A549 (cell line): ENCODE results near the gene MARCO. TPM values are rescaled to one million over a fixed set of nuclear protein-coding genes. Genes with fewer than 3 reads are reported as not detected.

ENCODE experiments used
- ATAC-seq, 2 experiments: fragments of 200-7000 bp in 1 of 2; fragments of >200 bp in 1 of 2; cut with Nextera tagmentation in 1 of 2; cut with Tn5 transposase in 1 of 2; 3 replicates each; pipeline versions ENCODE4 v1.8.0 to v1.9.1; 2018 to 2020; ENCODE audit warnings: mild to moderate bottlenecking in 1 of 2, moderate library complexity in 1 of 2
- CTCF ChIA-PET: fragments of 300-600 bp; sonication (Branson Sonifier 250); formaldehyde crosslinking; extraction: SDS; loops from one replicate; lab custom pipeline; 2021; ENCODE audit warnings: antibody characterized with exemption, inconsistent platforms; lab: Yijun Ruan, JAX
- POLR2A ChIA-PET: fragments of 350-600 bp; formaldehyde crosslinking; extraction: SDS; loops from one replicate; lab custom pipeline; 2021; ENCODE audit warnings: antibody characterized with exemption, inconsistent platforms; lab: Yijun Ruan, JAX
- DNase-seq, 2 experiments: peaks; one replicate each; pipeline versions ENCODE4 v3.0.0 to v3.0.0-alpha.2; 2011 to 2016; ENCODE audit warnings: low read depth in 1 of 2, low spot score in 1 of 2
- FAIRE-seq: peaks from 2 replicates; lab custom pipeline; 2011; peaks lifted over from hg19 to GRCh38; lab: Jason Lieb, UNC
- H3K27ac ChIP-seq, 2 experiments: fragments of >200 bp; sonication (Bioruptor Twin); formaldehyde crosslinking; 3 replicates each; pipeline ENCODE4 v1.5.1; 2016 to 2017
- H3K4me1 ChIP-seq: fragments of >200 bp; sonication (Bioruptor Twin); formaldehyde crosslinking; 3 replicates; pipeline ENCODE4 v1.6.1; 2016
- H3K4me2 ChIP-seq: fragments of >200 bp; sonication (Bioruptor Twin); formaldehyde crosslinking; 3 replicates; pipeline ENCODE4 v1.6.1; 2016
- H3K4me3 ChIP-seq: fragments of >200 bp; sonication (Bioruptor Twin); formaldehyde crosslinking; 3 replicates; pipeline ENCODE4 v1.5.1; 2016
- H3K9me3 ChIP-seq: fragments of >200 bp; sonication (Bioruptor Twin); formaldehyde crosslinking; 3 replicates; pipeline ENCODE4 v1.6.1; 2016
- FOXS1 ChIP-seq: fragments of 250-450 bp; sonication (Bioruptor Pico); IDR thresholded peaks from 2 replicates; pipeline ENCODE4 v1.5.0; 2020; ENCODE audit warnings: mild to moderate bottlenecking, moderate library complexity
- HMGXB4 ChIP-seq: fragments of 250-450 bp; sonication (Bioruptor Pico); IDR thresholded peaks from 2 replicates; pipeline ENCODE4 v1.5.0; 2021; ENCODE audit warnings: mild to moderate bottlenecking, moderate library complexity, borderline replicate concordance
- HOXB13 ChIP-seq: fragments of 250-450 bp; sonication (Bioruptor Pico); IDR thresholded peaks from 2 replicates; pipeline ENCODE4 v1.5.0; 2020; ENCODE audit warnings: low read depth, mild to moderate bottlenecking, moderate library complexity
- HOXB5 ChIP-seq: fragments of 250-450 bp; sonication (Bioruptor Pico); IDR thresholded peaks from 2 replicates; pipeline ENCODE4 v1.5.0; 2020; ENCODE audit warnings: mild to moderate bottlenecking, moderate library complexity
- KDM5A ChIP-seq: fragments of 200-600 bp; sonication (generic); IDR thresholded peaks from 2 replicates; pipeline ENCODE4 v1.6.1; 2016; ENCODE audit warnings: antibody characterized with exemption, mild to moderate bottlenecking
- MAX ChIP-seq: IDR thresholded peaks from 2 replicates; pipeline ENCODE4 v1.6.1; 2012
- RARB ChIP-seq: fragments of 250-450 bp; sonication (Bioruptor Pico); IDR thresholded peaks from 2 replicates; pipeline ENCODE4 v1.8.0; 2021; ENCODE audit warnings: mild to moderate bottlenecking, moderate library complexity
- RCOR1 ChIP-seq: fragments of 150-350 bp; IDR thresholded peaks from 2 replicates; pipeline ENCODE4 v1.6.1; 2014; ENCODE audit warnings: antibody characterized with exemption, low read length, low read depth
- REST ChIP-seq: fragments of 200-600 bp; sonication (generic); IDR thresholded peaks from 2 replicates; pipeline ENCODE4 v1.6.1; 2016; ENCODE audit warnings: antibody characterized with exemption, mild to moderate bottlenecking, moderate library complexity
- RNF2 ChIP-seq: fragments of 200-600 bp; sonication (generic); IDR thresholded peaks from 2 replicates; pipeline ENCODE4 v1.6.1; 2016; ENCODE audit warnings: low read depth, mild to moderate bottlenecking, antibody characterized with exemption, moderate library complexity, borderline replicate concordance
- TFCP2L1 ChIP-seq: fragments of 250-450 bp; sonication (Bioruptor Pico); IDR thresholded peaks from 2 replicates; pipeline ENCODE4 v1.5.0; 2021; ENCODE audit warnings: mild to moderate bottlenecking
- TP53 ChIP-seq: fragments of 250-450 bp; sonication (Bioruptor Pico); IDR thresholded peaks from 2 replicates; pipeline ENCODE4 v1.5.0; 2021; ENCODE audit warnings: mild to moderate bottlenecking, moderate library complexity
- ZNF302 ChIP-seq: fragments of 250-450 bp; sonication (Bioruptor Pico); IDR thresholded peaks from 2 replicates; pipeline ENCODE4 v1.9.0; 2021; ENCODE audit warnings: inconsistent platforms, mild to moderate bottlenecking, moderate library complexity
- WGBS: methylation state at CpG from one replicate; pipeline ENCODE4 v1.1.6; 2017; ENCODE audit errors: missing lambda C conversion rate; 5-methylcytosine and 5-hydroxymethylcytosine counted together
- polyA plus RNA-seq, 4 experiments: library from polyadenylated mRNA; depleted of rRNA in 3 of 4; stranded (reverse); fragments of >200 nt; fragmentation: RNase III in 1 of 4; extraction: RNeasy Plus Mini Kit Qiagen cat#74134 plus additional on column Dnase treatment in 1 of 4; gene quantifications; 2 replicates in 3 of 4; 3 replicates in 1 of 4; pipeline ENCODE4 v1.2.3, GENCODE V29; 2011 to 2017
- TF ChIP-seq, protein P1 (sequence below): IDR thresholded peaks from 2 replicates; pipeline ENCODE4 v1.6.1; 2012; ENCODE audit warnings: low read depth, borderline replicate concordance

MARCO gene
- polyA plus RNA-seq, 2 of the 4 experiments (the other 2 are of a cell fraction), result 0.05 TPM; not detected in 1

- no peaks in the 10 kb centered on the region for H3K4me1 ChIP-seq
- POLR2A ChIA-PET, result no interaction called here
- H3K4me2 ChIP-seq, result no peak overlapping the region
- CTCF ChIA-PET, result no interaction called here
- H3K4me3 ChIP-seq, result no peak overlapping the region
- TF ChIP-seq MAX (no peak), KDM5A (no peak), FOXS1 (CRISPR knock-in tag) (no peak)
- TF ChIP-seq, all 56 proteins: peak for 0
- FAIRE-seq (no peak), ATAC-seq (no peak), DNase-seq (no peak)
- Histone ChIP-seq H3K9me3 (no peaks in the 10 kb centered on the region), H3K27ac (no peak overlapping the region)
- 15% methylated on average over 8 of the region's 8 CpGs for WGBS
These were observed 30.1 kb upstream of the MARCO start for GRCh38 chr2:118911936-118912335.

DNA sequence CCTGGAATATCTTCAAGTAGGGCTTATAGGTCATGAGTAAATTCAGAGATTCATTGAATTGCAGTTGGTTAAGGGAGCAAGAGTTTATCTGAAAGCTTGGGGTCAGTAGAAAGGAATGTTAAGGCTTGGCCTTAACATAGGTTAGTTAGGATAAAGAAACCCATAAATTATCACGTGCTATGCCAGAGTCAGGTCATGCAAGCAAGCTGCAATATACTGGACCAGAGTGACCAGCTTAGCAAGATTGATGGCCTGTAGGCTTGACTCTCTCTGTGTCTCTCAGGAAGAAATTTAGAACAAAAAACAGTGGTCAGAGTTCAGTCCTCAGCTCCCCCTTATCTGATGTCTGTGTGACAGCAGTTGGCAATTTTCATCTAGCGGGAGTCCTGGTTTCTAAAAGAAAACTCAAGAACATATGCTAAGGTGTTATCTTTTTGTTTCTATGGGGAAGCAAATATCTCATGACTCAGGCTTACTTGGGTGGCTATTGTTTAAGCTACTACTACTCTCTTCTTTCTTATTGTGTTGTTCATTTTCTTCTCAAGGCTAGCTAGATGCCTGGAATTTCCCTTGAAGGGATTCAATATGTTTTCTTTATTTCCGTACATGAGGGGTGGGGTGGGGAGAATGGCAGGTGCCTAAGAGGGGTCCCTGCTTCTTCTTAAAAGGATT is 28.7 kb upstream of the MARCO start:
- no peak for DNase-seq
- no peak for ATAC-seq

More for the DNA sequence above, 28.7 kb upstream of the MARCO start:
- no peaks in the 10 kb centered on the region for H3K9me3 ChIP-seq
- POLR2A ChIA-PET, result no interaction called here
- no peak overlapping the region for H3K4me3 ChIP-seq
- H3K4me2 ChIP-seq, result no peak overlapping the region
- no peak for TF ChIP-seq HOXB5 (CRISPR knock-in tag)
- TF ChIP-seq REST, result no peak
- no peak for TF ChIP-seq ZNF302 (CRISPR knock-in tag)
- TF ChIP-seq HMGXB4, result no peak
- no peak for TF ChIP-seq RNF2
- TF ChIP-seq HOXB13 (CRISPR knock-in tag), result no peak
- TF ChIP-seq RARB (CRISPR knock-in tag), result no peak
- no peak for TF ChIP-seq TFCP2L1 (CRISPR knock-in tag)
- TF ChIP-seq RCOR1, result no peak
- no peak for TF ChIP-seq TP53
- TF ChIP-seq, protein P1, sequence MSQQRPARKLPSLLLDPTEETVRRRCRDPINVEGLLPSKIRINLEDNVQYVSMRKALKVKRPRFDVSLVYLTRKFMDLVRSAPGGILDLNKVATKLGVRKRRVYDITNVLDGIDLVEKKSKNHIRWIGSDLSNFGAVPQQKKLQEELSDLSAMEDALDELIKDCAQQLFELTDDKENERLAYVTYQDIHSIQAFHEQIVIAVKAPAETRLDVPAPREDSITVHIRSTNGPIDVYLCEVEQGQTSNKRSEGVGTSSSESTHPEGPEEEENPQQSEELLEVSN, result no peak
- WGBS, result 30% methylated on average over 3 of the region's 3 CpGs
- no peaks in the 10 kb centered on the region for H3K4me1 ChIP-seq
- H3K27ac ChIP-seq, result no peak overlapping the region
- CTCF ChIA-PET, result interaction anchor here (0.6 to 1.4 kb wide), 2 partner anchors 32 to 225 kb away, joined by 3 to 4 read pairs; no protein-coding TSS in a partner anchor
- FAIRE-seq, result no peak
